Lower leg skin (tissue), 3 donors: Measurements from ENCODE around the gene KLHL42.

Experiments
- CTCF ChIP-seq, 3 donors: fragments of 450-650 bp; IDR thresholded peaks; one replicate each; pipeline ENCODE4 v1.5.1; 2016; ENCODE audit warnings: antibody characterized with exemption in 3 of 3, mild to moderate bottlenecking in 3 of 3, moderate library complexity in 2 of 3
- POLR2A ChIP-seq, 2 donors: fragments of 450-650 bp; IDR thresholded peaks; one replicate each; pipeline ENCODE4 v1.6.1; 2016 to 2017; ENCODE audit warnings: antibody characterized with exemption in 2 of 2, mild to moderate bottlenecking in 1 of 2, moderate library complexity in 1 of 2

- no peak for TF ChIP-seq CTCF (IDR thresholded peaks at IDR 0.05)
- TF ChIP-seq POLR2A (IDR thresholded peaks at IDR 0.05), result no peak
Observed at GRCh38 chr12:27777141-27777540, 2.9 kb upstream of the KLHL42 start.
